Stimulated activated effector memory CD8-positive, alpha-beta T cell treated with anti-CD3 and anti-CD28 coated beads, Interleukin-12 subunit alpha, Interleukin-12 subunit beta, amount 100 ng/mL, for 72 hours (primary cell): ENCODE results near the gene PDCD1LG2.
A peak's percentile ranks its signal among the peaks of the same experiment; 100 is the strongest.

Experiments used
- ATAC-seq: fragments of 150-1000 bp; cut with Tn5 transposase; 2 replicates; pipeline ENCODE4 v1.10.0; 2021
- DNase-seq, 2 donors: peaks; one replicate each; pipeline ENCODE4 v3.0.0; 2021 to 2022; ENCODE audit warnings: low spot score in 2 of 2
- H3K27ac Mint-ChIP-seq: one replicate; pipeline ENCODE4 v1.8.0; 2022; ENCODE audit warnings: mild to moderate bottlenecking, mixed read lengths
- H3K36me3 Mint-ChIP-seq: one replicate; pipeline ENCODE4 v1.8.0; 2022; ENCODE audit warnings: mild to moderate bottlenecking, mixed read lengths
- H3K4me1 Mint-ChIP-seq: one replicate; pipeline ENCODE4 v1.8.0; 2022; ENCODE audit warnings: mixed read lengths
- H3K4me3 Mint-ChIP-seq: one replicate; pipeline ENCODE4 v1.8.0; 2022; ENCODE audit warnings: mild to moderate bottlenecking, mixed read lengths
- H3K9me3 Mint-ChIP-seq: one replicate; pipeline ENCODE4 v1.8.0; 2022; ENCODE audit warnings: mixed read lengths

PDCD1LG2 gene

GRCh38 chr9:5511935-5512580 is 1.7 kb downstream of the PDCD1LG2 start:
- Mint-ChIP-seq H3K9me3 (no peaks in the 10 kb centered on the region), H3K4me3 (peak overlapping the region; percentile 62), H3K27ac (no peak overlapping the region), H3K36me3 (no peaks in the 10 kb centered on the region), H3K4me1 (peaks cover 56% of the 10 kb centered on the region)
- DNase-seq = no peak
- no peak for ATAC-seq

- H3K36me3 Mint-ChIP-seq = no peaks in the 10 kb centered on the region
- DNase-seq (no peak), ATAC-seq (no peak)
- peaks cover 63% of the 10 kb centered on the region for H3K4me1 Mint-ChIP-seq
- H3K4me3 Mint-ChIP-seq = peak overlapping the region; percentile 62
- no peaks in the 10 kb centered on the region for H3K9me3 Mint-ChIP-seq
- H3K27ac Mint-ChIP-seq = no peak overlapping the region
These were observed 2.5 kb downstream of the PDCD1LG2 start for GRCh38 chr9:5512658-5513452.

GRCh38 chr9:5513966-5514616 is 3.8 kb downstream of the PDCD1LG2 start:
- Mint-ChIP-seq H3K4me3 (no peak overlapping the region), H3K36me3 (no peaks in the 10 kb centered on the region), H3K9me3 (no peaks in the 10 kb centered on the region), H3K4me1 (peaks cover 63% of the 10 kb centered on the region), H3K27ac (no peak overlapping the region)
- ATAC-seq = no peak
- no peak for DNase-seq

GRCh38 chr9:5514617-5515260 is 4.4 kb downstream of the PDCD1LG2 start:
- no peak for ATAC-seq
- peaks cover 63% of the 10 kb centered on the region for H3K4me1 Mint-ChIP-seq

GRCh38 chr9:5515261-5515650 is 4.9 kb downstream of the PDCD1LG2 start:
- Mint-ChIP-seq H3K36me3 (no peaks in the 10 kb centered on the region), H3K4me3 (no peak overlapping the region), H3K27ac (no peak overlapping the region), H3K4me1 (peaks cover 59% of the 10 kb centered on the region), H3K9me3 (no peaks in the 10 kb centered on the region)
- ATAC-seq (no peak), DNase-seq (no peak)

More at GRCh38 chr9:5514617-5515260, 4.4 kb downstream of the PDCD1LG2 start:
- no peaks in the 10 kb centered on the region for H3K9me3 Mint-ChIP-seq
- no peaks in the 10 kb centered on the region for H3K36me3 Mint-ChIP-seq
- no peak overlapping the region for H3K4me3 Mint-ChIP-seq
- no peak overlapping the region for H3K27ac Mint-ChIP-seq
- DNase-seq = no peak

GRCh38 chr9:5516453-5517220 is 6.3 kb downstream of the PDCD1LG2 start:
- ATAC-seq = no peak
- peaks cover 46% of the 10 kb centered on the region for H3K4me1 Mint-ChIP-seq
- H3K27ac Mint-ChIP-seq = no peak overlapping the region
- no peaks in the 10 kb centered on the region for H3K9me3 Mint-ChIP-seq
- no peak for DNase-seq
- H3K4me3 Mint-ChIP-seq = no peak overlapping the region
- no peaks in the 10 kb centered on the region for H3K36me3 Mint-ChIP-seq

GRCh38 chr9:5518171-5518936 is 8.0 kb downstream of the PDCD1LG2 start:
- Mint-ChIP-seq H3K36me3 (no peaks in the 10 kb centered on the region), H3K4me3 (no peak overlapping the region), H3K4me1 (peaks cover 30% of the 10 kb centered on the region), H3K9me3 (no peaks in the 10 kb centered on the region), H3K27ac (peak overlapping the region; percentile 24)
- DNase-seq (no peak), ATAC-seq (peak; percentile 88)

GRCh38 chr9:5518937-5519319 is 8.6 kb downstream of the PDCD1LG2 start:
- Mint-ChIP-seq H3K4me1 (peaks cover 30% of the 10 kb centered on the region), H3K27ac (peak overlapping the region; percentile 24), H3K4me3 (no peak overlapping the region), H3K36me3 (no peaks in the 10 kb centered on the region), H3K9me3 (no peaks in the 10 kb centered on the region)
- ATAC-seq (peak; percentile 64), DNase-seq (no peak)

- no peak for DNase-seq
- peaks cover 7% of the 10 kb centered on the region for H3K4me1 Mint-ChIP-seq
- H3K27ac Mint-ChIP-seq = no peak overlapping the region
- no peak overlapping the region for H3K4me3 Mint-ChIP-seq
- no peaks in the 10 kb centered on the region for H3K9me3 Mint-ChIP-seq
- H3K36me3 Mint-ChIP-seq = no peaks in the 10 kb centered on the region
- ATAC-seq = no peak
These were observed 13.8 kb downstream of the PDCD1LG2 start for GRCh38 chr9:5524090-5524489.

GRCh38 chr9:5529683-5530221 is 19.4 kb downstream of the PDCD1LG2 start:
- Mint-ChIP-seq H3K36me3 (no peaks in the 10 kb centered on the region), H3K9me3 (no peaks in the 10 kb centered on the region), H3K4me3 (no peak overlapping the region), H3K4me1 (peaks cover 21% of the 10 kb centered on the region), H3K27ac (no peak overlapping the region)
- DNase-seq (no peak), ATAC-seq (no peak)

GRCh38 chr9:5531101-5531882 is 21.0 kb downstream of the PDCD1LG2 start:
- ATAC-seq (no peak), DNase-seq (no peak)
- H3K4me3 Mint-ChIP-seq = no peak overlapping the region
- no peaks in the 10 kb centered on the region for H3K9me3 Mint-ChIP-seq
- peak overlapping the region; percentile 15 for H3K27ac Mint-ChIP-seq
- H3K36me3 Mint-ChIP-seq = no peaks in the 10 kb centered on the region
- peaks cover 21% of the 10 kb centered on the region for H3K4me1 Mint-ChIP-seq

- DNase-seq = no peak
- H3K27ac Mint-ChIP-seq = peak overlapping the region; percentile 15
- H3K4me3 Mint-ChIP-seq = no peak overlapping the region
- ATAC-seq = no peak
- no peaks in the 10 kb centered on the region for H3K36me3 Mint-ChIP-seq
- no peaks in the 10 kb centered on the region for H3K9me3 Mint-ChIP-seq
- peaks cover 21% of the 10 kb centered on the region for H3K4me1 Mint-ChIP-seq
These were observed 22.0 kb downstream of the PDCD1LG2 start for GRCh38 chr9:5532306-5532705.

GRCh38 chr9:5532790-5533189 is 22.5 kb downstream of the PDCD1LG2 start:
- ATAC-seq = no peak
- H3K36me3 Mint-ChIP-seq = no peaks in the 10 kb centered on the region
- H3K4me1 Mint-ChIP-seq = peaks cover 21% of the 10 kb centered on the region
- no peak overlapping the region for H3K4me3 Mint-ChIP-seq
- H3K27ac Mint-ChIP-seq = no peak overlapping the region
- no peaks in the 10 kb centered on the region for H3K9me3 Mint-ChIP-seq
- no peak for DNase-seq
